Neutrophil (primary cell): Measurements from ENCODE around the gene EIF2A.

ENCODE experiments used
- H3K27ac ChIP-seq: fragments of 200-600 bp; sonication (generic); 2 replicates; pipeline ENCODE4 v1.5.1; 2016; ENCODE audit warnings: mild to moderate bottlenecking, moderate library complexity
- H3K27me3 ChIP-seq: fragments of 200-600 bp; sonication (generic); 2 replicates; pipeline ENCODE4 v1.6.0; 2016; ENCODE audit warnings: mild to moderate bottlenecking
- H3K36me3 ChIP-seq: fragments of 200-600 bp; sonication (generic); 2 replicates; pipeline ENCODE4 v1.5.1; 2017
- H3K4me1 ChIP-seq, 2 experiments: fragments of 200-600 bp in 1 of 2; sonication (generic) in 1 of 2; 1 replicate in 1 of 2; 2 replicates in 1 of 2; pipeline versions ENCODE4 v1.5.1 to v1.6.1; 2013 to 2016; ENCODE audit warnings: low read depth in 1 of 2, low read length in 1 of 2, mild to moderate bottlenecking in 1 of 2, moderate library complexity in 1 of 2; ENCODE audit not compliant: control insufficient read depth in 1 of 2, insufficient read depth in 1 of 2
- H3K4me3 ChIP-seq, 2 experiments: fragments of 200-600 bp in 1 of 2; sonication (generic) in 1 of 2; 1 replicate in 1 of 2; 2 replicates in 1 of 2; pipeline ENCODE4 v1.5.1; 2013 to 2016; ENCODE audit warnings: low read depth in 1 of 2, low read length in 1 of 2, mild to moderate bottlenecking in 1 of 2, moderate library complexity in 1 of 2
- H3K9me3 ChIP-seq: fragments of 200-600 bp; sonication (generic); 2 replicates; pipeline ENCODE4 v1.5.1; 2016
- CTCF ChIP-seq: fragments of 200-600 bp; sonication (generic); IDR thresholded peaks from 2 replicates; pipeline ENCODE4 v1.5.1; 2016; ENCODE audit warnings: antibody characterized with exemption

The EIF2A gene

GRCh38 chr3:150623945-150624344, 77.4 kb downstream of the EIF2A start:
- Histone ChIP-seq H3K36me3 (peaks cover 62% of the 10 kb centered on the region), H3K27ac (no peak overlapping the region), H3K4me3 (no peak overlapping the region), H3K4me1 (no peaks in the 10 kb centered on the region), H3K9me3 (no peaks in the 10 kb centered on the region), H3K27me3 (no peaks in the 10 kb centered on the region)
- TF ChIP-seq CTCF = no peak

- H3K27ac ChIP-seq = no peak overlapping the region
- peaks cover 75% of the 10 kb centered on the region for H3K36me3 ChIP-seq
- no peaks in the 10 kb centered on the region for H3K9me3 ChIP-seq
- no peak for TF ChIP-seq CTCF
- no peak overlapping the region for H3K4me3 ChIP-seq
- H3K4me1 ChIP-seq = no peaks in the 10 kb centered on the region
- H3K27me3 ChIP-seq = no peaks in the 10 kb centered on the region
These were observed 79.8 kb downstream of the EIF2A start for GRCh38 chr3:150626148-150626930.

GRCh38 chr3:150627557-150627956, 81.0 kb downstream of the EIF2A start:
- Histone ChIP-seq H3K4me1 (no peaks in the 10 kb centered on the region), H3K9me3 (no peaks in the 10 kb centered on the region), H3K4me3 (no peak overlapping the region), H3K27me3 (no peaks in the 10 kb centered on the region), H3K27ac (no peak overlapping the region), H3K36me3 (peaks cover 82% of the 10 kb centered on the region)
- TF ChIP-seq CTCF = no peak

GRCh38 chr3:150631515-150632221, 85.1 kb downstream of the EIF2A start:
- no peak overlapping the region for H3K4me3 ChIP-seq
- TF ChIP-seq CTCF = no peak
- H3K27ac ChIP-seq = no peak overlapping the region
- no peaks in the 10 kb centered on the region for H3K27me3 ChIP-seq
- no peaks in the 10 kb centered on the region for H3K4me1 ChIP-seq
- H3K36me3 ChIP-seq = peaks cover 56% of the 10 kb centered on the region
- no peaks in the 10 kb centered on the region for H3K9me3 ChIP-seq

- Histone ChIP-seq H3K36me3 (peaks cover 23% of the 10 kb centered on the region), H3K4me3 (no peak overlapping the region), H3K9me3 (no peaks in the 10 kb centered on the region), H3K27me3 (no peaks in the 10 kb centered on the region), H3K27ac (no peak overlapping the region), H3K4me1 (no peaks in the 10 kb centered on the region)
- no peak for TF ChIP-seq CTCF
These were observed 88.5 kb downstream of the EIF2A start for GRCh38 chr3:150635076-150635475.
